ENCODE results near the gene TAS2R60.
A peak's percentile ranks its signal among the peaks of the same experiment; 100 is the strongest.

TAS2R60 gene

GRCh38 chr7:143454091-143454680, 10.9 kb downstream of the TAS2R60 start:
- H3K4me3 ChIP-seq (ENCODE audit: control insufficient read depth, low read depth, low read length), result no peak overlapping the region
- DNase-seq (ENCODE audit: low read depth), result no peak
- no peak for TF ChIP-seq CTCF (IDR thresholded peaks at IDR 0.05; ENCODE audit: control insufficient read depth, insufficient read depth, low read depth, low read length, missing control alignments)

- no peak overlapping the region for H3K4me3 ChIP-seq (ENCODE audit: control insufficient read depth, low read depth, low read length)
- DNase-seq (ENCODE audit: low read depth), result no peak
- no peak for TF ChIP-seq CTCF (IDR thresholded peaks at IDR 0.05; ENCODE audit: control insufficient read depth, insufficient read depth, low read depth, low read length, missing control alignments)
These were observed 12.2 kb downstream of the TAS2R60 start for GRCh38 chr7:143455491-143455890.

- DNase-seq (ENCODE audit: low read depth), result no peak
- no peak for TF ChIP-seq CTCF (IDR thresholded peaks at IDR 0.05; ENCODE audit: control insufficient read depth, insufficient read depth, low read depth, low read length, missing control alignments)
- no peak overlapping the region for H3K4me3 ChIP-seq (ENCODE audit: control insufficient read depth, low read depth, low read length)
These were observed 12.7 kb downstream of the TAS2R60 start for GRCh38 chr7:143455942-143456341.

GRCh38 chr7:143456992-143457793, 13.9 kb downstream of the TAS2R60 start:
- TF ChIP-seq CTCF (IDR thresholded peaks at IDR 0.05; ENCODE audit: control insufficient read depth, insufficient read depth, low read depth, low read length, missing control alignments), result no peak
- H3K4me3 ChIP-seq (ENCODE audit: control insufficient read depth, low read depth, low read length), result no peak overlapping the region
- DNase-seq (ENCODE audit: low read depth), result no peak

- H3K4me3 ChIP-seq (ENCODE audit: control insufficient read depth, low read depth, low read length), result no peak overlapping the region; the same call in 1 of the 2 replicates
- no peak for TF ChIP-seq CTCF (IDR thresholded peaks at IDR 0.05; ENCODE audit: control insufficient read depth, insufficient read depth, low read depth, low read length, missing control alignments)
- DNase-seq (ENCODE audit: low read depth), result peak; percentile 67
These were observed 15.0 kb downstream of the TAS2R60 start for GRCh38 chr7:143458263-143458662.

- H3K4me3 ChIP-seq (ENCODE audit: control insufficient read depth, low read depth, low read length), result no peak overlapping the region
- no peak for DNase-seq (ENCODE audit: low read depth)
- TF ChIP-seq CTCF (IDR thresholded peaks at IDR 0.05; ENCODE audit: control insufficient read depth, insufficient read depth, low read depth, low read length, missing control alignments), result no peak
These were observed 15.4 kb downstream of the TAS2R60 start for GRCh38 chr7:143458681-143459080.

Measured in AG09309 (cell line).